ENCODE measurements around the gene GDF10. TPM values are rescaled to one million over a fixed set of nuclear protein-coding genes. Genes with fewer than 3 reads are reported as not detected.

The GDF10 gene
- total RNA-seq, 4 donors from 2014 or later: 3.6 to 9.6 (median 7.3) TPM

DNA sequence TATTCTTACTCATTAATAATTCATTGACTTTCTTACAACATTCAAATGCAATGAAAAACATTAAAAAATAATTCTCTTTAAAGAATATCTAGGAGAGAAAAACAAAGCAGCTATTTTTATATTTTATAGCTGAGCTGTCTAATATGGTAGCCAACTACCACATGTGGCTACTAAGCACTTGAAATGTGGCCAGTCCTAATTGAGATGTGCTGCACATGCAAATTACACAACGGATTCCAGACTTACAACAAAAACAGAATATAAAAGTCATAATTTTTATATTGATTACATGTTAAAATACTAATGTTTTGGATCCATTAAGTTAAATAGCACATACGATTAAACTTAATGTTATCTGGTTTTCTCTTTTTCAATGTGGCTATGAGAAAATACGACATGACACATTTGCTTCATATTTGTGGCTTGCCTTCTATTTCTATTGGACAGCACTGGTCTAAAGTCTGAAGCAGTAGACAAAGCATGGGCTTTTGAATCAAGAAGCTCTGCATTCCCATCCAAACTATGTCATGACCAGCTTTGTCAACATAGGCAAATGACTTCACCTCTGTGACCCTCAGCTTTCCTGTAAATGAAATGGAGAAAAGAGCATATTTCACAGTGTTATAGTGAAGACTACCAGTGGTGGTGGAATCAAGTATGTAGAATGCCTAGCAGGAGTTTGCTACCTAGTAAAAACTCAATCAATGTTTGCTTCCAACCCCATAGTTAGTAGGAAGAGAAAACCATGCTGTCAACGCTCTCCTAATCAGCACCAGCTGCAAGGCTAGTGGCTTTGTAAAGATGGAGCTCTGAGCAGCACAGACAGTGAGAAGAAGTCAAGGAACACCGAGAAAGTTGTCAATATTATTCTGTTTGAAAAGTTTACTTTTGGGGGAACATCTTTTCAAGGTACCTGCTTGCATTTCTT, 37.1 kb upstream of the GDF10 start:
- DNase-seq: no peak
- intact Hi-C loops (cut with DNase I): no loop called here
- Histone ChIP-seq H3K27ac (no peak overlapping the region), H3K27me3 (no peaks in the 10 kb centered on the region), H3K4me1 (no peaks in the 10 kb centered on the region), H3K9me3 (no peaks in the 10 kb centered on the region), H3K4me3 (replicated peaks in 1 of 3) (no peak overlapping the region), H3K36me3 (no peaks in the 10 kb centered on the region)
- WGBS, 2 donors: 80 to 81% methylated on average over 5 of the region's 5 CpGs
- TF ChIP-seq, protein P1, sequence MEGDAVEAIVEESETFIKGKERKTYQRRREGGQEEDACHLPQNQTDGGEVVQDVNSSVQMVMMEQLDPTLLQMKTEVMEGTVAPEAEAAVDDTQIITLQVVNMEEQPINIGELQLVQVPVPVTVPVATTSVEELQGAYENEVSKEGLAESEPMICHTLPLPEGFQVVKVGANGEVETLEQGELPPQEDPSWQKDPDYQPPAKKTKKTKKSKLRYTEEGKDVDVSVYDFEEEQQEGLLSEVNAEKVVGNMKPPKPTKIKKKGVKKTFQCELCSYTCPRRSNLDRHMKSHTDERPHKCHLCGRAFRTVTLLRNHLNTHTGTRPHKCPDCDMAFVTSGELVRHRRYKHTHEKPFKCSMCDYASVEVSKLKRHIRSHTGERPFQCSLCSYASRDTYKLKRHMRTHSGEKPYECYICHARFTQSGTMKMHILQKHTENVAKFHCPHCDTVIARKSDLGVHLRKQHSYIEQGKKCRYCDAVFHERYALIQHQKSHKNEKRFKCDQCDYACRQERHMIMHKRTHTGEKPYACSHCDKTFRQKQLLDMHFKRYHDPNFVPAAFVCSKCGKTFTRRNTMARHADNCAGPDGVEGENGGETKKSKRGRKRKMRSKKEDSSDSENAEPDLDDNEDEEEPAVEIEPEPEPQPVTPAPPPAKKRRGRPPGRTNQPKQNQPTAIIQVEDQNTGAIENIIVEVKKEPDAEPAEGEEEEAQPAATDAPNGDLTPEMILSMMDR (IDR thresholded peaks at IDR 0.05): no peak
- no peak for TF ChIP-seq POLR2A (IDR thresholded peaks at IDR 0.05)

DNA sequence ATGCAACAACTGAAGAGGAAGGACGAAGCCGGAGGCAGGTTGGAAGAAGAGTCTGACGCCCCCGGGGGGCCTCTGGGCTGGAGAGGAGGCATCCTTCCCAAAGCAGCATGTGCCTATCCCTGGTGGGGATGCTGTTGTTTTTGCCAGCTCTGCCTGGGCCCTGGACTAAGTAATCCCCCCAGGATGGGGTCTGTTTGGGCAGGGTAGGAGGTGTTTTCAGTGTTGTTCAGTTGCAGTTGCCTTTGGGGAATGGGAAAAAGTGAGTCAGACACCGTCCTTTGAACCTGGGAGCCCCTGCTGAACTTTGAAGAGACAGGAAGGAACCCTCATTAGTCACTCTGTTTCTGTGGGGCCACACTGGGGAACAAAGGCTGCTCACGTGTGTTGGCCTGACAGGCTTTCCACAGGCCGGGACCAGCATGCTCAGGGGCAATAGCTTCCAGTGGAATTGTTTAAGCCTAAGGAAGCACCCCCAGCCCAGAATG, 35.2 kb upstream of the GDF10 start:
- TF ChIP-seq, protein P1 (IDR thresholded peaks at IDR 0.05): no peak
- TF ChIP-seq POLR2A (IDR thresholded peaks at IDR 0.05): no peak
- Histone ChIP-seq H3K27me3 (no peaks in the 10 kb centered on the region), H3K36me3 (no peaks in the 10 kb centered on the region), H3K4me3 (replicated peaks in 1 of 3) (no peak overlapping the region), H3K27ac (no peak overlapping the region), H3K9me3 (no peaks in the 10 kb centered on the region), H3K4me1 (no peaks in the 10 kb centered on the region)
- 85 to 88% methylated on average over 5 to 7 of the region's 7 CpGs for WGBS, 2 donors
- no peak for DNase-seq
- intact Hi-C loops (cut with DNase I): no loop called here

- DNase-seq: no peak
- no peaks in the 10 kb centered on the region for H3K4me1 ChIP-seq
Observed at GRCh38 chr10:47266602-47267001, 33.4 kb upstream of the GDF10 start.

DNA sequence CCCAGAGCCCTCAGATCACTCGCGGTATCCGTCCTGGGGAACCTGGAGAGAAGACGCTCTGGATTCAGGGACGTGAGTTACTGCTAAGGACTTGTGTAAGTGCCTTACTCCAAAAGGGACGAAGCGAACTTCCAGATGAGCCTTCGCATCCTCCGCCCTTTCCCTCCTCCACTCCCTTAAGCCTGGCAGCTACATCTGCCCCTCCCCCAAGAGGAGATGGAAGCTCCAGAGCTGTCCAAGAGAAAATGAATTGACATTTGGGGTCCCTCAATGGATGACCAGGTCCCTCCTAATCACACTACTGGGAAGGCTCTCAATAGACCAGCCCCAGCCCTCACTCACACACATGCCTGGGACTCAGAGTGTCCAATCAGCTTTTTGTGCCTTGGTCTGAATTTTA, 31.3 kb upstream of the GDF10 start:
- no peaks in the 10 kb centered on the region for H3K27me3 ChIP-seq
- no peak overlapping the region for H3K27ac ChIP-seq
- H3K4me3 ChIP-seq (replicated peaks in 1 of 3): no peak overlapping the region
- DNase-seq: no peak
- no peaks in the 10 kb centered on the region for H3K9me3 ChIP-seq
- no peaks in the 10 kb centered on the region for H3K36me3 ChIP-seq
- intact Hi-C loops (cut with DNase I): no loop called here
- H3K4me1 ChIP-seq: no peaks in the 10 kb centered on the region
- 93 to 95% methylated on average over 9 of the region's 9 CpGs for WGBS, 2 donors
- TF ChIP-seq, protein P1 (IDR thresholded peaks at IDR 0.05): no peak
- no peak for TF ChIP-seq POLR2A (IDR thresholded peaks at IDR 0.05)

More at GRCh38 chr10:47266602-47267001, 33.4 kb upstream of the GDF10 start:
- intact Hi-C loops (cut with DNase I): no loop called here
- H3K4me3 ChIP-seq (replicated peaks in 1 of 3): no peak overlapping the region
- no peaks in the 10 kb centered on the region for H3K27me3 ChIP-seq
- no peaks in the 10 kb centered on the region for H3K9me3 ChIP-seq
- TF ChIP-seq, protein P1 (IDR thresholded peaks at IDR 0.05): no peak
- no peak for TF ChIP-seq POLR2A (IDR thresholded peaks at IDR 0.05)
- no peaks in the 10 kb centered on the region for H3K36me3 ChIP-seq
- 92 to 98% methylated on average over 5 of the region's 5 CpGs for WGBS, 2 donors
- no peak overlapping the region for H3K27ac ChIP-seq

DNA sequence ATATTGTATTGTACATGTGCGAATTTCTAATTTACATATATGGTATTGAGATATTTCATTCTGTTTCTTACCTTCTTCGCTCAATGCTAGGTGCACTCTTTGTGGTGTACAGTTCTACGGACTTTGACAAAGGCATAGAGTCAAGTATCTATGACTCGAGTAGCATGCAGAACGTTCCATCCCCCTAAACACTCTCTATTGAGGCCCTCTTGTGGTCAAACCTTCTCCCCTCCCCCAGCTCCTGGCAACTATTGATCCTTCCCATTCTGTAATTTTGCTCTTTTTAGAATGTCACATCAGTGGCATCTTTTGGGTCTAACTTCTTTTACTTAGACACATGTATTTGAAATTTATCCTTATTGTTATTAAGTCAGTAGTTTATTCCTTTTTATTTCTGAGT, 30.7 kb upstream of the GDF10 start:
- Histone ChIP-seq H3K9me3 (no peaks in the 10 kb centered on the region), H3K27me3 (no peaks in the 10 kb centered on the region), H3K36me3 (no peaks in the 10 kb centered on the region), H3K4me1 (no peaks in the 10 kb centered on the region), H3K4me3 (replicated peaks in 1 of 3) (no peak overlapping the region), H3K27ac (no peak overlapping the region)
- WGBS, 2 donors: 51 to 55% methylated on average over 5 of the region's 5 CpGs
- no peak for DNase-seq
- intact Hi-C loops (cut with DNase I): no loop called here
- TF ChIP-seq POLR2A (IDR thresholded peaks at IDR 0.05): no peak
- TF ChIP-seq, protein P1 (IDR thresholded peaks at IDR 0.05): no peak
